GM23338 (cell line): Measurements from ENCODE around the gene C1QL4.
A peak's percentile ranks its signal among the peaks of the same experiment; 100 is the strongest.

Source experiments
- CREB1 ChIP-seq: fragments of 250-450 bp; sonication (Bioruptor Pico); IDR thresholded peaks from 2 replicates; pipeline ENCODE4 v1.5.0; 2020; ENCODE audit warnings: low read depth, mild to moderate bottlenecking, moderate library complexity
- EZH2 ChIP-seq: fragments of 200-600 bp; sonication (generic); IDR thresholded peaks from one replicate; pipeline ENCODE4 v1.8.0; 2017; ENCODE audit warnings: antibody characterized with exemption, mild to moderate bottlenecking, low read depth; ENCODE audit not compliant: unreplicated experiment
- EZH2phosphoT487 ChIP-seq: fragments of 200-600 bp; sonication (generic); IDR thresholded peaks from one replicate; pipeline ENCODE4 v1.8.1; 2018; ENCODE audit warnings: antibody characterized with exemption; ENCODE audit not compliant: unreplicated experiment
- JUNB ChIP-seq: IDR thresholded peaks from one replicate; pipeline ENCODE4 v1.6.1; 2016; ENCODE audit warnings: antibody characterized with exemption; ENCODE audit not compliant: unreplicated experiment
- NANOG ChIP-seq: IDR thresholded peaks from 2 replicates; pipeline ENCODE4 v1.6.1; 2016; ENCODE audit warnings: antibody characterized with exemption, borderline replicate concordance
- POLR2AphosphoS5 ChIP-seq: IDR thresholded peaks from 2 replicates; pipeline ENCODE4 v1.6.1; 2016; ENCODE audit warnings: antibody characterized with exemption, low read depth
- STAT1 ChIP-seq: IDR thresholded peaks from one replicate; pipeline ENCODE4 v1.6.1; 2016; ENCODE audit warnings: antibody characterized with exemption; ENCODE audit not compliant: unreplicated experiment
- ZNF114 ChIP-seq: fragments of 250-450 bp; sonication (Bioruptor Pico); IDR thresholded peaks from 2 replicates; pipeline ENCODE4 v1.5.0; 2020; ENCODE audit warnings: mild to moderate bottlenecking, moderate library complexity
- ZNF331 ChIP-seq: fragments of 250-450 bp; sonication (Bioruptor Pico); IDR thresholded peaks from 2 replicates; pipeline ENCODE4 v1.5.0; 2020; ENCODE audit warnings: low read depth, mild to moderate bottlenecking, moderate library complexity
- TF ChIP-seq, protein P1 (sequence below), 2 experiments: fragments of 200-600 bp in 1 of 2; sonication (generic) in 1 of 2; conservative IDR thresholded peaks; 2 replicates each; pipeline versions ENCODE4 v1.5.1 to v1.6.1; 2016 to 2017; ENCODE audit warnings: antibody characterized with exemption in 2 of 2, low read depth in 2 of 2, mild to moderate bottlenecking in 2 of 2, moderate library complexity in 1 of 2
- TF ChIP-seq, protein P2 (sequence below): IDR thresholded peaks from one replicate; pipeline ENCODE4 v1.6.1; 2018; ENCODE audit warnings: antibody characterized with exemption; ENCODE audit not compliant: unreplicated experiment
- TF ChIP-seq, protein P3 (sequence below): IDR thresholded peaks from 2 replicates; pipeline ENCODE4 v1.6.1; 2016; ENCODE audit warnings: antibody characterized with exemption
- TF ChIP-seq, protein P4 (sequence below): fragments of 250-450 bp; sonication (Bioruptor Pico); IDR thresholded peaks from 2 replicates; pipeline ENCODE4 v1.5.0; 2020; ENCODE audit warnings: mild to moderate bottlenecking, moderate library complexity

DNA sequence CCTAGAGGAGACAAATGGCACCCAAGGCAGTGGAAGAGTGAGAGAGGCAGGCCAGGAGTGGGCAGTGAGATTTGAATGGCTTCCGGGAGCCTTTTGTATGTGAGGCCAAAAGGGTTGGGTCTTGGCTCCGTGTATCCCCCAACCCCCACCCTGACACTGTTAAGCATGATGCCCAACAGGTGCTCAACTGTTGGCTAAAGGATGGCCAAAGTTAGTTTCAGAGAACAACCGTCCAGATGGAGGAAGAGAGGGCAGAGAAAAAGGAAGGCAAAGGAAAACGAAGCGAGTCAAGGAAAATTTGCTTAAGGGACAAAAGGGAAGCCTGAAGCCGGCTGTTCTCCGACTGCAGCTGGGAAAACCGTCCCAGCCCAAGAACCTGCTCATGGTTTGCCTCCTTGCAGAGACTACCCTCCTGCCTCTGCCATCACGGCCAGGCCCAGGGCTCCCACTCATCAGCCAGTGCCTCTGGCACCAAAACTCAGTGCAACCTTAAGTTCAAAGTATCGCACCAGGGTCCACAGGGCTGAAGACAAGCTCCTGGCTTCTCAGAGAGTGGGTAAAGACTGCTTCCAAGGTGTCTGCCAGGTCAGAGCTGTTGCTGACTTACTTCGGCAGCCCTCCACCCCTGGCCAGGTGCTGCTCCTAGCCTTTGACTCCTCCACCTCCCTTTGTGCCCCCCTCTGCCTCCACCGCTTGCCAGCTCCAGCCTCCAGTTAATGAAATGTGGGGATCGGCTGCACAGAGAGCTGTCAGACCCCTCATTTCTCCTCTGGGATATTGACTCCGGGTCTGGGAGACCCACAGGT lies 4.2 kb upstream of the C1QL4 start:
- TF ChIP-seq, protein P1, sequence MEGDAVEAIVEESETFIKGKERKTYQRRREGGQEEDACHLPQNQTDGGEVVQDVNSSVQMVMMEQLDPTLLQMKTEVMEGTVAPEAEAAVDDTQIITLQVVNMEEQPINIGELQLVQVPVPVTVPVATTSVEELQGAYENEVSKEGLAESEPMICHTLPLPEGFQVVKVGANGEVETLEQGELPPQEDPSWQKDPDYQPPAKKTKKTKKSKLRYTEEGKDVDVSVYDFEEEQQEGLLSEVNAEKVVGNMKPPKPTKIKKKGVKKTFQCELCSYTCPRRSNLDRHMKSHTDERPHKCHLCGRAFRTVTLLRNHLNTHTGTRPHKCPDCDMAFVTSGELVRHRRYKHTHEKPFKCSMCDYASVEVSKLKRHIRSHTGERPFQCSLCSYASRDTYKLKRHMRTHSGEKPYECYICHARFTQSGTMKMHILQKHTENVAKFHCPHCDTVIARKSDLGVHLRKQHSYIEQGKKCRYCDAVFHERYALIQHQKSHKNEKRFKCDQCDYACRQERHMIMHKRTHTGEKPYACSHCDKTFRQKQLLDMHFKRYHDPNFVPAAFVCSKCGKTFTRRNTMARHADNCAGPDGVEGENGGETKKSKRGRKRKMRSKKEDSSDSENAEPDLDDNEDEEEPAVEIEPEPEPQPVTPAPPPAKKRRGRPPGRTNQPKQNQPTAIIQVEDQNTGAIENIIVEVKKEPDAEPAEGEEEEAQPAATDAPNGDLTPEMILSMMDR (conservative IDR thresholded peaks at IDR 0.05; ENCODE audit: low read depth in 2 of 2): no peak
- TF ChIP-seq CREB1 (CRISPR knock-in tag): no peak
- no peak for TF ChIP-seq POLR2AphosphoS5
- TF ChIP-seq EZH2: peak; percentile 69
- TF ChIP-seq, protein P2, sequence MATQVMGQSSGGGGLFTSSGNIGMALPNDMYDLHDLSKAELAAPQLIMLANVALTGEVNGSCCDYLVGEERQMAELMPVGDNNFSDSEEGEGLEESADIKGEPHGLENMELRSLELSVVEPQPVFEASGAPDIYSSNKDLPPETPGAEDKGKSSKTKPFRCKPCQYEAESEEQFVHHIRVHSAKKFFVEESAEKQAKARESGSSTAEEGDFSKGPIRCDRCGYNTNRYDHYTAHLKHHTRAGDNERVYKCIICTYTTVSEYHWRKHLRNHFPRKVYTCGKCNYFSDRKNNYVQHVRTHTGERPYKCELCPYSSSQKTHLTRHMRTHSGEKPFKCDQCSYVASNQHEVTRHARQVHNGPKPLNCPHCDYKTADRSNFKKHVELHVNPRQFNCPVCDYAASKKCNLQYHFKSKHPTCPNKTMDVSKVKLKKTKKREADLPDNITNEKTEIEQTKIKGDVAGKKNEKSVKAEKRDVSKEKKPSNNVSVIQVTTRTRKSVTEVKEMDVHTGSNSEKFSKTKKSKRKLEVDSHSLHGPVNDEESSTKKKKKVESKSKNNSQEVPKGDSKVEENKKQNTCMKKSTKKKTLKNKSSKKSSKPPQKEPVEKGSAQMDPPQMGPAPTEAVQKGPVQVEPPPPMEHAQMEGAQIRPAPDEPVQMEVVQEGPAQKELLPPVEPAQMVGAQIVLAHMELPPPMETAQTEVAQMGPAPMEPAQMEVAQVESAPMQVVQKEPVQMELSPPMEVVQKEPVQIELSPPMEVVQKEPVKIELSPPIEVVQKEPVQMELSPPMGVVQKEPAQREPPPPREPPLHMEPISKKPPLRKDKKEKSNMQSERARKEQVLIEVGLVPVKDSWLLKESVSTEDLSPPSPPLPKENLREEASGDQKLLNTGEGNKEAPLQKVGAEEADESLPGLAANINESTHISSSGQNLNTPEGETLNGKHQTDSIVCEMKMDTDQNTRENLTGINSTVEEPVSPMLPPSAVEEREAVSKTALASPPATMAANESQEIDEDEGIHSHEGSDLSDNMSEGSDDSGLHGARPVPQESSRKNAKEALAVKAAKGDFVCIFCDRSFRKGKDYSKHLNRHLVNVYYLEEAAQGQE: no peak
- TF ChIP-seq EZH2phosphoT487: no peak
- no peak for TF ChIP-seq JUNB
- no peak for TF ChIP-seq NANOG
- TF ChIP-seq, protein P3, sequence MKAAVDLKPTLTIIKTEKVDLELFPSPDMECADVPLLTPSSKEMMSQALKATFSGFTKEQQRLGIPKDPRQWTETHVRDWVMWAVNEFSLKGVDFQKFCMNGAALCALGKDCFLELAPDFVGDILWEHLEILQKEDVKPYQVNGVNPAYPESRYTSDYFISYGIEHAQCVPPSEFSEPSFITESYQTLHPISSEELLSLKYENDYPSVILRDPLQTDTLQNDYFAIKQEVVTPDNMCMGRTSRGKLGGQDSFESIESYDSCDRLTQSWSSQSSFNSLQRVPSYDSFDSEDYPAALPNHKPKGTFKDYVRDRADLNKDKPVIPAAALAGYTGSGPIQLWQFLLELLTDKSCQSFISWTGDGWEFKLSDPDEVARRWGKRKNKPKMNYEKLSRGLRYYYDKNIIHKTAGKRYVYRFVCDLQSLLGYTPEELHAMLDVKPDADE: no peak
- no peak for TF ChIP-seq ZNF114 (CRISPR knock-in tag)
- no peak for TF ChIP-seq STAT1
- TF ChIP-seq ZNF331 (CRISPR knock-in tag): no peak
- TF ChIP-seq, protein P4, sequence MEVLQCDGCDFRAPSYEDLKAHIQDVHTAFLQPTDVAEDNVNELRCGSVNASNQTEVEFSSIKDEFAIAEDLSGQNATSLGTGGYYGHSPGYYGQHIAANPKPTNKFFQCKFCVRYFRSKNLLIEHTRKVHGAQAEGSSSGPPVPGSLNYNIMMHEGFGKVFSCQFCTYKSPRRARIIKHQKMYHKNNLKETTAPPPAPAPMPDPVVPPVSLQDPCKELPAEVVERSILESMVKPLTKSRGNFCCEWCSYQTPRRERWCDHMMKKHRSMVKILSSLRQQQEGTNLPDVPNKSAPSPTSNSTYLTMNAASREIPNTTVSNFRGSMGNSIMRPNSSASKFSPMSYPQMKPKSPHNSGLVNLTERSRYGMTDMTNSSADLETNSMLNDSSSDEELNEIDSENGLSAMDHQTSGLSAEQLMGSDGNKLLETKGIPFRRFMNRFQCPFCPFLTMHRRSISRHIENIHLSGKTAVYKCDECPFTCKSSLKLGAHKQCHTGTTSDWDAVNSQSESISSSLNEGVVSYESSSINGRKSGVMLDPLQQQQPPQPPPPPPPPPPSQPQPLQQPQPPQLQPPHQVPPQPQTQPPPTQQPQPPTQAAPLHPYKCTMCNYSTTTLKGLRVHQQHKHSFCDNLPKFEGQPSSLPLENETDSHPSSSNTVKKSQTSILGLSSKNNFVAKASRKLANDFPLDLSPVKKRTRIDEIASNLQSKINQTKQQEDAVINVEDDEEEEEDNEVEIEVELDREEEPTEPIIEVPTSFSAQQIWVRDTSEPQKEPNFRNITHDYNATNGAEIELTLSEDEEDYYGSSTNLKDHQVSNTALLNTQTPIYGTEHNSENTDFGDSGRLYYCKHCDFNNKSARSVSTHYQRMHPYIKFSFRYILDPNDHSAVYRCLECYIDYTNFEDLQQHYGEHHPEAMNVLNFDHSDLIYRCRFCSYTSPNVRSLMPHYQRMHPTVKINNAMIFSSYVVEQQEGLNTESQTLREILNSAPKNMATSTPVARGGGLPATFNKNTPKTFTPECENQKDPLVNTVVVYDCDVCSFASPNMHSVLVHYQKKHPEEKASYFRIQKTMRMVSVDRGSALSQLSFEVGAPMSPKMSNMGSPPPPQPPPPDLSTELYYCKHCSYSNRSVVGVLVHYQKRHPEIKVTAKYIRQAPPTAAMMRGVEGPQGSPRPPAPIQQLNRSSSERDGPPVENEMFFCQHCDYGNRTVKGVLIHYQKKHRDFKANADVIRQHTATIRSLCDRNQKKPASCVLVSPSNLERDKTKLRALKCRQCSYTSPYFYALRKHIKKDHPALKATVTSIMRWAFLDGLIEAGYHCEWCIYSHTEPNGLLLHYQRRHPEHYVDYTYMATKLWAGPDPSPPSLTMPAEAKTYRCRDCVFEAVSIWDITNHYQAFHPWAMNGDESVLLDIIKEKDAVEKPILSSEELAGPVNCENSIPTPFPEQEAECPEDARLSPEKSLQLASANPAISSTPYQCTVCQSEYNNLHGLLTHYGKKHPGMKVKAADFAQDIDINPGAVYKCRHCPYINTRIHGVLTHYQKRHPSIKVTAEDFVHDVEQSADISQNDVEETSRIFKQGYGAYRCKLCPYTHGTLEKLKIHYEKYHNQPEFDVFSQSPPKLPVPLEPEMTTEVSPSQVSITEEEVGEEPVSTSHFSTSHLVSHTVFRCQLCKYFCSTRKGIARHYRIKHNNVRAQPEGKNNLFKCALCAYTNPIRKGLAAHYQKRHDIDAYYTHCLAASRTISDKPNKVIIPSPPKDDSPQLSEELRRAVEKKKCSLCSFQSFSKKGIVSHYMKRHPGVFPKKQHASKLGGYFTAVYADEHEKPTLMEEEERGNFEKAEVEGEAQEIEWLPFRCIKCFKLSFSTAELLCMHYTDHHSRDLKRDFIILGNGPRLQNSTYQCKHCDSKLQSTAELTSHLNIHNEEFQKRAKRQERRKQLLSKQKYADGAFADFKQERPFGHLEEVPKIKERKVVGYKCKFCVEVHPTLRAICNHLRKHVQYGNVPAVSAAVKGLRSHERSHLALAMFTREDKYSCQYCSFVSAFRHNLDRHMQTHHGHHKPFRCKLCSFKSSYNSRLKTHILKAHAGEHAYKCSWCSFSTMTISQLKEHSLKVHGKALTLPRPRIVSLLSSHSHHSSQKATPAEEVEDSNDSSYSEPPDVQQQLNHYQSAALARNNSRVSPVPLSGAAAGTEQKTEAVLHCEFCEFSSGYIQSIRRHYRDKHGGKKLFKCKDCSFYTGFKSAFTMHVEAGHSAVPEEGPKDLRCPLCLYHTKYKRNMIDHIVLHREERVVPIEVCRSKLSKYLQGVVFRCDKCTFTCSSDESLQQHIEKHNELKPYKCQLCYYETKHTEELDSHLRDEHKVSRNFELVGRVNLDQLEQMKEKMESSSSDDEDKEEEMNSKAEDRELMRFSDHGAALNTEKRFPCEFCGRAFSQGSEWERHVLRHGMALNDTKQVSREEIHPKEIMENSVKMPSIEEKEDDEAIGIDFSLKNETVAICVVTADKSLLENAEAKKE (CRISPR knock-in tag): no peak
